ENCODE results near the gene KIAA1755. TPM values are rescaled to one million over a fixed set of nuclear protein-coding genes. Genes with fewer than 3 reads are reported as not detected.
A peak's percentile ranks its signal among the peaks of the same experiment; 100 is the strongest.

Gene KIAA1755
- total RNA-seq, 1 donor from 2014 or later, result 15.2 TPM

DNA sequence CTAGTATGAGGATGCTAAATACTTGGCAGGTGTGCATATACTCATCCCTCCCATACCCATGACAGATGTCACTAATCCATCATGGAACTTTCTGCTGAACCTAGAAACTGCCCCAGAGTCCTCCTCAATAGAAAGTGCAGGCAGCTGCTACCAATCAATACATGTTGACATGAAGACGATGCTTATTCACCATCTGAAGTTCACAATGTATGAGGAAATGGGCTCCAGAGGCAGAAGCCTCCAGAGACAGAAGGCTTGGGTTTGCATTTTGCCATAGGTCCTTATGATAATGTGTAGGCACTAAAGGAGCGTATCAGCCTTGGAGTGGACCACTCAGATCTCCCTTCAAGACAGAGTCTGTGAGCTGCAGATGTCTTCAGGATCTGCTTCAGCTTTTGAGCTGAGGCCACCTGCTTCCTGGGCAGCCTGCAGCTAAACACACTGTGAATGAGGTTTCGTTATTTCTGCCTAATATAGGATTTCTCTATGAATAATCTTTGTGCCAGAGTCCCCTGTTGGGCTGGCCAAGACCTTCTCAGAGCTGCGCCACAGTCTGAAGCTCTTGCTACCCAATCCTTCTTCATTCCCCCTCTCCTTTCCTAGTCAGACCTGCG, 7.5 kb upstream of the KIAA1755 start:
- DNase-seq (ENCODE audit: low spot score in 2 of 2), result peak in 1 of 2 donors; percentile 39
- TF ChIP-seq, protein P1, sequence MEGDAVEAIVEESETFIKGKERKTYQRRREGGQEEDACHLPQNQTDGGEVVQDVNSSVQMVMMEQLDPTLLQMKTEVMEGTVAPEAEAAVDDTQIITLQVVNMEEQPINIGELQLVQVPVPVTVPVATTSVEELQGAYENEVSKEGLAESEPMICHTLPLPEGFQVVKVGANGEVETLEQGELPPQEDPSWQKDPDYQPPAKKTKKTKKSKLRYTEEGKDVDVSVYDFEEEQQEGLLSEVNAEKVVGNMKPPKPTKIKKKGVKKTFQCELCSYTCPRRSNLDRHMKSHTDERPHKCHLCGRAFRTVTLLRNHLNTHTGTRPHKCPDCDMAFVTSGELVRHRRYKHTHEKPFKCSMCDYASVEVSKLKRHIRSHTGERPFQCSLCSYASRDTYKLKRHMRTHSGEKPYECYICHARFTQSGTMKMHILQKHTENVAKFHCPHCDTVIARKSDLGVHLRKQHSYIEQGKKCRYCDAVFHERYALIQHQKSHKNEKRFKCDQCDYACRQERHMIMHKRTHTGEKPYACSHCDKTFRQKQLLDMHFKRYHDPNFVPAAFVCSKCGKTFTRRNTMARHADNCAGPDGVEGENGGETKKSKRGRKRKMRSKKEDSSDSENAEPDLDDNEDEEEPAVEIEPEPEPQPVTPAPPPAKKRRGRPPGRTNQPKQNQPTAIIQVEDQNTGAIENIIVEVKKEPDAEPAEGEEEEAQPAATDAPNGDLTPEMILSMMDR (IDR thresholded peaks at IDR 0.05), result no peak
- no peaks in the 10 kb centered on the region for H3K27me3 ChIP-seq
- H3K4me3 ChIP-seq, result no peak overlapping the region
- H3K27ac ChIP-seq, result peak overlapping the region in 1 of 2 donors; percentile 39
- intact Hi-C loops (cut with DNase I), result no loop called here
- H3K4me1 ChIP-seq, result peaks cover 7 to 28% of the 10 kb centered on the region in 2 donors
- no peaks in the 10 kb centered on the region for H3K36me3 ChIP-seq
- H3K9me3 ChIP-seq, result no peaks in the 10 kb centered on the region

DNA sequence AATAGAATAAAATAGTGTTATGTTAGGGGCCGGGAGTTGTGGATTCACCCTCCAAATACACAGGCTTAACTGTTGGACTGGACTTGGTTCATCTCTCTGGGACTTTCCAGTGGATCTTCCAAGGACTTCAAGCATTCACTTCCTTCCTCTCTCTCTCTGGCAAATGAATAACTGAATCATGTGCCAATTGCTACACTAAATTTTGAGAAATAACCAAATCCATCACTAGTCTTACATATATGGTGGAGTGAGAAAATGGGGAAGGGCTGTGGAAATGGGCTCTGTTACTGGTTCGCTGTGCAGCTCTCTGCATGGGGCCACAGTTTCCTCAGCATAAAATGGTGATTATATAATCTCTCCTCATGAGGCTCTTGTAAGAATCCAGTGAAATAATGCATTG, 6.8 kb upstream of the KIAA1755 start:
- H3K9me3 ChIP-seq, result no peaks in the 10 kb centered on the region
- H3K36me3 ChIP-seq, result no peaks in the 10 kb centered on the region
- intact Hi-C loops (cut with DNase I), result no loop called here
- no peaks in the 10 kb centered on the region for H3K27me3 ChIP-seq
- H3K4me3 ChIP-seq, result no peak overlapping the region
- peaks cover 7 to 28% of the 10 kb centered on the region in 2 donors for H3K4me1 ChIP-seq
- no peak for DNase-seq (ENCODE audit: low spot score in 2 of 2)
- TF ChIP-seq, protein P1 (IDR thresholded peaks at IDR 0.05), result no peak
- peak overlapping the region in 1 of 2 donors; percentile 26 for H3K27ac ChIP-seq

DNA sequence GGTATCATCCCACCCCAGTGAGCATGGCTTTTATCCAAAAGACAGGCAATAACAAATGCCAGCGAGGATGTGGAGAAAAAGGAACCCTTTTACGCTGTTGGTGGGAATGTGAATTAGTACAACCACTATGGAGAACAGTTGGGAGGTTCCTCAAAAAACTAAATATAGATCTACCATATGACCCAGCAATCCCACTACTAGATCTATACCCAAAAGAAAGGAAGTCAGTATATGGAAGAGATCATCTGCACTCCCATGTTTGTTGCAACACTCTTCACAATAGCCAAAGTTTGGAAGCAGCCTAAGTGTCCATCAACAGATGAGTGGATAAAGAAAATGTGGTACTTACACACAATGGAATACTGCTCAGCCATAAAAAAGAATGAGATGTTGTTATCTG, 5.9 kb upstream of the KIAA1755 start:
- no peak for DNase-seq (ENCODE audit: low spot score in 2 of 2)

DNA sequence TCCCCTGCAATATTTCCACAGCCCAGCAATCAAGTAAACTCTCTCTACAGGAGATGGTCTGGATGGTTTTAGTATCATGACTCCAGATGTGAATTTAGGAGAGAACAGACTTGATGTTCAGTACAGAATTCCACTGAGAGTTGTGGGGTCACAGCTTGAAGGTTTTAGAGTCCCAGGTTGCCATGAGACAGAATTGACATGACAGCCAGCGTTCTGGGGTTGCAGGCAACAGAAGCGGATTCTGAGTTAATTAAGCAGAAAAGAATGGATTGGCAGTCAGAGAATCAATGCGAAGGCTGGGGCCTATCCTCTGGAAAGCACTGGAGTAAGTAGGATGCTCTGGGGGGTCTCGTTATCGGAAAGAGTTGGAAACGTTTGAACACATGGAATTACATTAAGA, 2.4 kb upstream of the KIAA1755 start:
- peak in 1 of 2 donors; percentile 8 for DNase-seq (ENCODE audit: low spot score in 2 of 2)
- no peaks in the 10 kb centered on the region for H3K36me3 ChIP-seq
- peaks cover 0 to 15% of the 10 kb centered on the region in 2 donors for H3K4me1 ChIP-seq
- TF ChIP-seq, protein P1 (IDR thresholded peaks at IDR 0.05), result no peak
- no peak overlapping the region for H3K4me3 ChIP-seq
- no peaks in the 10 kb centered on the region for H3K27me3 ChIP-seq
- no peak overlapping the region for H3K27ac ChIP-seq
- H3K9me3 ChIP-seq, result no peaks in the 10 kb centered on the region
- intact Hi-C loops (cut with DNase I), result no loop called here

More for the DNA sequence above, 5.9 kb upstream of the KIAA1755 start:
- no peak overlapping the region for H3K4me3 ChIP-seq
- peaks cover 6 to 23% of the 10 kb centered on the region in 2 donors for H3K4me1 ChIP-seq
- no peaks in the 10 kb centered on the region for H3K9me3 ChIP-seq
- H3K27ac ChIP-seq, result no peak overlapping the region
- H3K27me3 ChIP-seq, result no peaks in the 10 kb centered on the region
- intact Hi-C loops (cut with DNase I), result no loop called here
- H3K36me3 ChIP-seq, result no peaks in the 10 kb centered on the region
- TF ChIP-seq, protein P1 (IDR thresholded peaks at IDR 0.05), result no peak

DNA sequence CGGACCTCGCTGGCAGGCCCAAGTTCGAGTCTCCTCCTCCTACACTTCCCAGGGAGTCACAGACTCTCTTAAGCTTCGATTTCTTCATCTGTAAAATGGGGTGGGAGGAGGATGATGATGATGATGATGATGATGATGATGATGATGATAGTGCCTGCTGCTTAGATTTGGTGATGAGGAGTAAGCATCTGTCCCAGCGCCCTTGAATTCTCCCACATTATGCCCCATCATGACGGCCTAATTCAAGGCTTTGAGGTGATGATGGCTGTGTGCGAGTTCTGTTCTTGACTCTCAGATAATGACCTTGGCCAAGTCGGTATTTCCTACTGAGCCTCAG, 487 bp upstream of the KIAA1755 start:
- intact Hi-C loops (cut with DNase I), result no loop called here
- TF ChIP-seq, protein P1 (IDR thresholded peaks at IDR 0.05), result no peak

More for the DNA sequence above, 487 bp upstream of the KIAA1755 start:
- no peaks in the 10 kb centered on the region for H3K27me3 ChIP-seq
- DNase-seq (ENCODE audit: low spot score in 2 of 2), result no peak
- peaks cover 0 to 13% of the 10 kb centered on the region in 2 donors for H3K4me1 ChIP-seq
- H3K4me3 ChIP-seq, result peak overlapping the region; percentile 49 to 69
- no peaks in the 10 kb centered on the region for H3K9me3 ChIP-seq
- H3K36me3 ChIP-seq, result no peaks in the 10 kb centered on the region
- peak overlapping the region; percentile 92 to 93 for H3K27ac ChIP-seq

All from ascending aorta (tissue), 2 donors.